Cardiac fibroblast (primary cell): Measurements from ENCODE around the gene ELMO1.

Experiments used
- DNase-seq, 2 donors: peaks; one replicate each; pipeline versions ENCODE4 v3.0.0 to v3.0.0-alpha.2; 2010; ENCODE audit warnings: low read depth in 2 of 2
- H3K4me3 ChIP-seq, 2 donors: replicated peaks in 1 of 2; 1 replicate in 1 of 2; 2 replicates in 1 of 2; pipeline ENCODE4 v1.5.1; 2011; ENCODE audit warnings: low read depth in 2 of 2, low read length in 2 of 2, mild to moderate bottlenecking in 2 of 2, moderate library complexity in 1 of 2
- CTCF ChIP-seq: IDR thresholded peaks from one replicate; pipeline ENCODE4 v1.5.1; 2011; ENCODE audit warnings: low read depth, mild to moderate bottlenecking, low read length, inconsistent platforms

Gene ELMO1

DNA sequence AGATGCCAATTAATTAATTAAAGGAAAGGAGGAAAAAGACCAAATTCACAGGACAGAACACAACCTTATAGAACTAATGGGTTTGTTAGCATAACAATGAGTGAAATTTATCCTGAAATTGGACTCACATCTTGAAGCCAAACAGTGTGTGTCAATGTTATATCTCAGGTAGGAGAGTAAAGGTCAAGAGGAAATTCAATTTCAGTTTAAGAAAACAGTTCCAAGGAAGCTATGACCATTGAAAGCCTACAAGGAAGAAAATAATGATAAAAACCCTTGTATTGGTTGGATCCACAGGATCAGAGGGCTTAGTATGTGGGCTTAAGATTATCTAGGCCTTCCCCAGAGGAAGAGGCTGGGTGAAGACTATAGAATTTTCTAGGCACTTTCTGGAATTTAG is 525.5 kb downstream of the ELMO1 start:
- H3K4me3 ChIP-seq = no peak overlapping the region
- no peak for TF ChIP-seq CTCF

DNA sequence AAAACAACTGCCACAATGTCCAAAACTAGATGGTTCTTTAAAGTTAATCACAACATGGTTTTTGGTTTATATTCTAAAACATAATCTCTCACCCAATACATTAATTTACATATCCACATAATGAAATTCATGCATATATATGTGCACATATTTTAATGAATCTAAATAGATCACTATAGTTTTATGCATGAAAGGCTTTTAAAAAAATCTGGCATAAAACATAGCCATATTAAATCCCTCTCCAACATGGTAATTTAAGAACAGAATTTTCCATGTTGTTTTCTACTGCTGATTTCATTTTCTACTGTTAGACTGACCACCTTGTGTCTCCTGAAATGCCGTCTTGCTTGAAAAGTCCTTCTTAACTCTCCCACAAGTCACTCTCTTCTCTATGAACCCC is 528.2 kb downstream of the ELMO1 start:
- TF ChIP-seq CTCF = no peak
- no peak for DNase-seq
- H3K4me3 ChIP-seq = no peak overlapping the region

More for the DNA sequence above, 525.5 kb downstream of the ELMO1 start:
- no peak for DNase-seq

GRCh38 chr7:36919738-36920137 is 528.9 kb downstream of the ELMO1 start:
- no peak for TF ChIP-seq CTCF
- no peak for DNase-seq

DNA sequence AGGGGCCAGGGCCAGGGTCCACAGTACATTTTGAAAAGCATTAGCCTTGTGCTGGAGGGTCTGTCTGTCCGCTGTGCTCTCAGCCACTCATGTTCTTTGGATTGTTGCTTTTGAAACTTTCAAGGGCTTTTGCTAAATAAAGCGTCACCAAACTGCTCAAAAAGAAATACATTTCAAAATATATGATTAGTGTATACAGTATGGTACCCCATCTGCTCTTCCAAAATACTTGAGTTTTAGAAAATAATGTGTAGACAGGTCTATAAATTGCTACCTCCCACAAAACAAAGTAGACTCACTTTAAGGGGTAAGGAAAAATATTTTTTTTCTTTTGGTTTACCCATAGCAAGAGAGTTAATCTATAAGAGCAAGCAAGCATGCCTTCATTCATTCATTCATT is 530.1 kb downstream of the ELMO1 start:
- no peak overlapping the region for H3K4me3 ChIP-seq
- no peak for TF ChIP-seq CTCF
- DNase-seq = no peak

More at GRCh38 chr7:36919738-36920137, 528.9 kb downstream of the ELMO1 start:
- no peak overlapping the region for H3K4me3 ChIP-seq

GRCh38 chr7:36916619-36917018 is 532.0 kb downstream of the ELMO1 start:
- TF ChIP-seq CTCF = no peak
- no peak overlapping the region for H3K4me3 ChIP-seq
- DNase-seq = no peak

- no peak for TF ChIP-seq CTCF
- no peak overlapping the region for H3K4me3 ChIP-seq
- no peak for DNase-seq
Observed at GRCh38 chr7:36916116-36916515, 532.5 kb downstream of the ELMO1 start.

DNA sequence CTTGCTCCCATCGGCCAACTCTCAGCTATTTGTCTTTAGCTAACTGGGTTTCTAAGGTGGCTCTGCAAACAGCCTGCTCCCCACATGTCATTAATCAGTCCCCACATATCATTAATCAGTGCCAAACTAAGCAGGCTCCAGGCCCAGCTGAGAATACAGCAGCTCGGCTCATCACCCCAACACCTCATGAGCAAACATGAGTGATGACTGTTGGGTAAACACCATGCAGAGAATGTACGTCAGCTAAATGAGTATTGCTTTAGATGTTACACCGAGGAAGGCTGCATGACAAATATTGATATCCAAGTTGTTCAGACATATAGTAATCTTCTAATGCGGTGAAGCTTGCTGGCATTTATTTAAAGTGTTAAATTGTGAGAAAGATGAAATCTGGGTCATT is 536.9 kb downstream of the ELMO1 start:
- no peak overlapping the region for H3K4me3 ChIP-seq
- no peak for TF ChIP-seq CTCF

More for the DNA sequence above, 536.9 kb downstream of the ELMO1 start:
- no peak for DNase-seq
